ENCODE data around the gene KCNIP1. TPM values are rescaled to one million over a fixed set of nuclear protein-coding genes. Genes with fewer than 3 reads are reported as not detected.

The KCNIP1 gene
- polyA plus RNA-seq, 1 of the 3 experiments (the other 2 are of a cell fraction) = 1.3 TPM

DNA sequence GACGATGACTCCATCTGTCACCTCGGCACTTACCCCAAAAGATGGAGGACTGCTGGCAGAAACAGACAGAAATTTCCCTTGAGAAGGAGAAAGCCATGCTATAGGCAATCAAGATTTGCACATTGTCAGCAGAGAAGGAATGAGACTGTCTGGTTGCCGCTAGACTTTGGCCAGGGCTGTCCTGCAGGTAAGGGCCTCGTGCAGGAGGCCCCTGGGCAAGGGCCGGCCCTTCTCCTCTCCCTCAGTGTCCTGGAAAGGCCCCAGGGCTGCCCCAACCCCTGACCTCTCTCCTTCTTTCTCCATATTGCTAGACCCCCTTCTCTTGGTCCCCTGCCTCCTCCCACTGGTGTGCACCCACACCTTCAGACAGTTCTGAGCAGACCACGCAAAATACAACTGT is 14.6 kb upstream of the KCNIP1 start:
- TF ChIP-seq YY1 (IDR thresholded peaks at IDR 0.05; ENCODE audit: low read depth) = no peak
- TF ChIP-seq, protein P1, sequence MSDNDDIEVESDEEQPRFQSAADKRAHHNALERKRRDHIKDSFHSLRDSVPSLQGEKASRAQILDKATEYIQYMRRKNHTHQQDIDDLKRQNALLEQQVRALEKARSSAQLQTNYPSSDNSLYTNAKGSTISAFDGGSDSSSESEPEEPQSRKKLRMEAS (IDR thresholded peaks at IDR 0.05; ENCODE audit: low read depth) = no peak
- no peak for TF ChIP-seq GATA2 (CRISPR knock-in tag; IDR thresholded peaks at IDR 0.05)
- no peak for TF ChIP-seq FOXM1 (IDR thresholded peaks at IDR 0.05; ENCODE audit: low read depth)
- no peak for TF ChIP-seq CHD2 (IDR thresholded peaks at IDR 0.05; ENCODE audit: low read length, partially characterized antibody)
- no peak for TF ChIP-seq IRF3 (IDR thresholded peaks at IDR 0.05; ENCODE audit: low read depth, low read length)
- no peak for TF ChIP-seq TEAD4 (IDR thresholded peaks at IDR 0.05; ENCODE audit: borderline replicate concordance, insufficient read depth)
- TF ChIP-seq FOSL2 (IDR thresholded peaks at IDR 0.05; ENCODE audit: borderline replicate concordance, low read depth) = no peak
- no peak for TF ChIP-seq RXRA (IDR thresholded peaks at IDR 0.05; ENCODE audit: borderline replicate concordance, low read depth)
- no peak for TF ChIP-seq REST (IDR thresholded peaks at IDR 0.05; ENCODE audit: low read depth, low read length)
- TF ChIP-seq JUND (IDR thresholded peaks at IDR 0.05) = no peak
- TF ChIP-seq RFX5 (IDR thresholded peaks at IDR 0.05; ENCODE audit: low read length) = no peak
- TF ChIP-seq ZBTB33 (IDR thresholded peaks at IDR 0.05; ENCODE audit: borderline replicate concordance, low read depth) = no peak
- no peak for TF ChIP-seq TCF12 (IDR thresholded peaks at IDR 0.05)
- no peak for TF ChIP-seq GABPA (IDR thresholded peaks at IDR 0.05; ENCODE audit: low read depth)
- no peaks in the 10 kb centered on the region for H3K9me2 ChIP-seq
- no peaks in the 10 kb centered on the region for H4K20me1 ChIP-seq (ENCODE audit: insufficient read depth)
- H3F3A ChIP-seq (replicated peaks; ENCODE audit: insufficient read depth) = peaks cover 5% of the 10 kb centered on the region
- no peak overlapping the region for H3K27ac ChIP-seq (ENCODE audit: low read depth in 2 of 2, low read length in 1 of 2)
- no peak for DNase-seq
- H3K9ac ChIP-seq = no peak overlapping the region
- no peaks in the 10 kb centered on the region for H3K36me3 ChIP-seq (replicated peaks in 1 of 2; ENCODE audit: control insufficient read depth in 1 of 2, insufficient read depth in 2 of 2, low read length in 1 of 2)
- H2AFZ ChIP-seq (ENCODE audit: low read depth) = no peak overlapping the region
- peaks cover 0 to 11% of the 10 kb centered on the region in 2 experiments; a peak in 2 of 4 replicates for H3K4me1 ChIP-seq (ENCODE audit: control insufficient read depth in 1 of 2, insufficient read depth in 2 of 2, low read depth in 1 of 2, low read length in 1 of 2)
- CTCF ChIA-PET = no interaction called here
- WGBS (ENCODE audit: low lambda C conversion rate) = 100% methylated on average over 6 of the region's 6 CpGs
- POLR2A ChIA-PET = no interaction called here
- H3K27me3 ChIP-seq (ENCODE audit: insufficient read depth) = no peaks in the 10 kb centered on the region
- no peaks in the 10 kb centered on the region for H3K9me3 ChIP-seq
- H3K4me3 ChIP-seq (ENCODE audit: low read depth in 2 of 2, low read length in 1 of 2) = no peak overlapping the region
- H3K79me2 ChIP-seq (ENCODE audit: insufficient read depth) = no peaks in the 10 kb centered on the region
- H3K4me2 ChIP-seq = no peak overlapping the region

Measured in SK-N-SH (cell line).